Gastroesophageal sphincter (tissue), 4 donors: ENCODE data around the gene CD37. TPM values are rescaled to one million over a fixed set of nuclear protein-coding genes. Genes with fewer than 3 reads are reported as not detected.
A peak's percentile ranks its signal among the peaks of the same experiment; 100 is the strongest.

ENCODE experiments used
- ATAC-seq: fragments of 150-250 bp; one replicate; pipeline ENCODE4 v1.9.1; 2016; ENCODE audit warnings: mild to moderate bottlenecking, moderate library complexity
- H3K27ac ChIP-seq, 4 donors: fragments of 200-600 bp; sonication (generic) in 3 of 4; 1 replicate in 3 of 4; 2 replicates in 1 of 4; pipeline ENCODE4 v1.5.1; 2016 to 2019
- H3K27me3 ChIP-seq: fragments of 200-600 bp; sonication (generic); one replicate; pipeline ENCODE4 v1.5.1; 2019
- H3K36me3 ChIP-seq, 2 donors: fragments of 200-600 bp; sonication (generic); one replicate each; pipeline ENCODE4 v1.5.1; 2019; ENCODE audit warnings: control low read depth in 1 of 2
- H3K4me1 ChIP-seq, 3 donors: fragments of 200-600 bp; sonication (generic); 1 replicate in 2 of 3; 2 replicates in 1 of 3; pipeline ENCODE4 v1.5.1; 2016 to 2019; ENCODE audit warnings: control low read depth in 2 of 3
- H3K4me3 ChIP-seq, 2 donors: fragments of 200-600 bp; sonication (generic); one replicate each; pipeline ENCODE4 v1.5.1; 2019; ENCODE audit warnings: mild to moderate bottlenecking in 1 of 2, moderate library complexity in 1 of 2
- H3K9me3 ChIP-seq, 3 donors: fragments of 200-600 bp; sonication (generic); one replicate each; pipeline ENCODE4 v1.5.1; 2017 to 2019; ENCODE audit warnings: control low read depth in 2 of 3
- CTCF ChIP-seq, 4 experiments: fragments of 200-600 bp in 2 of 4; fragments of 450-650 bp in 2 of 4; sonication (generic) in 1 of 4; IDR thresholded peaks; one replicate each; pipeline ENCODE4 v1.5.1; 2017 to 2019; ENCODE audit warnings: antibody characterized with exemption in 4 of 4, mild to moderate bottlenecking in 2 of 4, moderate library complexity in 2 of 4
- EP300 ChIP-seq: sonication (generic); formaldehyde crosslinking; IDR thresholded peaks from one replicate; pipeline ENCODE4 v1.6.1; 2017; ENCODE audit warnings: antibody characterized with exemption, mild to moderate bottlenecking
- POLR2A ChIP-seq, 2 donors: fragments of 450-650 bp; IDR thresholded peaks; one replicate each; pipeline ENCODE4 v1.6.1; 2017; ENCODE audit warnings: antibody characterized with exemption in 2 of 2, mild to moderate bottlenecking in 2 of 2, moderate library complexity in 1 of 2
- POLR2AphosphoS5 ChIP-seq: sonication (generic); formaldehyde crosslinking; IDR thresholded peaks from one replicate; pipeline ENCODE4 v1.6.1; 2017; ENCODE audit warnings: antibody characterized with exemption
- WGBS, 2 donors: methylation state at CpG; one replicate each; pipeline ENCODE4 v1.1.5; 2018; ENCODE audit warnings: low coverage in 1 of 2; 5-methylcytosine and 5-hydroxymethylcytosine counted together
- total RNA-seq, 4 donors: library from RNA; depleted of rRNA; stranded (reverse); fragments of >200 nt; gene quantifications; one replicate each; pipeline ENCODE4 v1.1.0, GENCODE V29; 2016

Gene CD37
- total RNA-seq, 4 donors from 2014 or later = 4.9 to 18.9 (median 9.3) TPM

- TF ChIP-seq POLR2AphosphoS5 (no peak), CTCF (IDR thresholded peaks at IDR 0.05) (no peak), EP300 (no peak), POLR2A (IDR thresholded peaks at IDR 0.05) (no peak)
- H3K27me3 ChIP-seq = no peaks in the 10 kb centered on the region
- no peaks in the 10 kb centered on the region for H3K4me1 ChIP-seq
- 90 to 93% methylated on average over 2 of the region's 2 CpGs for WGBS, 2 donors
- no peak overlapping the region for H3K4me3 ChIP-seq
- no peak for ATAC-seq
- no peak overlapping the region for H3K27ac ChIP-seq
- peaks cover 0 to 100% of the 10 kb centered on the region in 2 donors for H3K36me3 ChIP-seq
- H3K9me3 ChIP-seq = no peaks in the 10 kb centered on the region
Observed at GRCh38 chr19:49349567-49349966, 14.4 kb downstream of the CD37 start.

- 39 to 75% methylated on average over 5 to 6 of the region's 12 CpGs for WGBS, 2 donors
- H3K27me3 ChIP-seq = no peaks in the 10 kb centered on the region
- peak; percentile 53 for ATAC-seq
- H3K4me3 ChIP-seq = no peak overlapping the region
- peaks cover 0 to 48% (median 3%) of the 10 kb centered on the region in 3 donors for H3K4me1 ChIP-seq
- TF ChIP-seq POLR2A (IDR thresholded peaks at IDR 0.05) (no peak), CTCF (IDR thresholded peaks at IDR 0.05) (no peak), EP300 (no peak), POLR2AphosphoS5 (no peak)
- H3K9me3 ChIP-seq = no peaks in the 10 kb centered on the region
- peak overlapping the region in 3 of 4 donors; percentile 42 to 69 (median 64) for H3K27ac ChIP-seq
- peaks cover 0 to 88% of the 10 kb centered on the region in 2 donors for H3K36me3 ChIP-seq
Observed at GRCh38 chr19:49355909-49356353, 20.7 kb downstream of the CD37 start.

GRCh38 chr19:49356382-49356781 is 21.2 kb downstream of the CD37 start:
- Histone ChIP-seq H3K9me3 (no peaks in the 10 kb centered on the region), H3K4me1 (peaks cover 0 to 53% (median 6%) of the 10 kb centered on the region in 3 donors), H3K27ac (peak overlapping the region in 3 of 4 donors; percentile 64 to 70 (median 69)), H3K4me3 (no peak overlapping the region), H3K36me3 (peaks cover 0 to 84% of the 10 kb centered on the region in 2 donors), H3K27me3 (no peaks in the 10 kb centered on the region)
- WGBS, 2 donors = 52 to 67% methylated on average over 1 to 5 of the region's 7 CpGs
- no peak for ATAC-seq
- no peak for TF ChIP-seq POLR2AphosphoS5
- no peak for TF ChIP-seq EP300
- no peak for TF ChIP-seq CTCF (IDR thresholded peaks at IDR 0.05)
- TF ChIP-seq POLR2A (IDR thresholded peaks at IDR 0.05) = no peak

GRCh38 chr19:49357186-49357585 is 22.0 kb downstream of the CD37 start:
- Histone ChIP-seq H3K36me3 (peaks cover 0 to 76% of the 10 kb centered on the region in 2 donors), H3K4me1 (peaks cover 0 to 57% (median 6%) of the 10 kb centered on the region in 3 donors), H3K27me3 (no peaks in the 10 kb centered on the region), H3K27ac (peak overlapping the region in 2 of 4 donors; percentile 64 to 69), H3K9me3 (no peaks in the 10 kb centered on the region), H3K4me3 (no peak overlapping the region)
- ATAC-seq = no peak
- 69% methylated on average over 6 of the region's 9 CpGs; no CpG with 5 or more reads in 1 of the 2 donors for WGBS, 2 donors
- TF ChIP-seq POLR2AphosphoS5 (no peak), CTCF (IDR thresholded peaks at IDR 0.05) (no peak), POLR2A (IDR thresholded peaks at IDR 0.05) (no peak)
